GM21367 (cell line): Measurements from ENCODE around the gene ALDH9A1.
"Not testable (repeated sequence)": the region's sequence is repeated elsewhere in the genome, so short reads cannot be mapped to it uniquely, and the experiment has no call there.

ENCODE experiments used
- ATAC-seq: cut with Tn5 transposase; IDR thresholded peaks from one replicate; pipeline ENCODE4 v1.9.1; 2021; ENCODE audit not compliant: unreplicated experiment

ALDH9A1 gene

GRCh38 chr1:165697881-165698760, at the start of gene ALDH9A1:
Gene ALDH9A1, minus strand, starts transcription at chr1:165698562. Its CDS starts 4 bp downstream, at chr1:165698558.
- ATAC-seq: peak; percentile 92

GRCh38 chr1:165747632-165748447, 49.5 kb upstream of the ALDH9A1 start:
- ATAC-seq: no peak

GRCh38 chr1:165744913-165745312, 46.6 kb upstream of the ALDH9A1 start:
- not testable (repeated sequence) for ATAC-seq

- no peak for ATAC-seq
Measured at GRCh38 chr1:165742194-165742593, 43.8 kb upstream of the ALDH9A1 start.

GRCh38 chr1:165738794-165739193, 40.4 kb upstream of the ALDH9A1 start:
- ATAC-seq: peak; percentile 98

GRCh38 chr1:165737196-165737595, 38.8 kb upstream of the ALDH9A1 start:
- no peak for ATAC-seq

GRCh38 chr1:165734906-165735305, 36.5 kb upstream of the ALDH9A1 start:
- no peak for ATAC-seq

- no peak for ATAC-seq
Measured at GRCh38 chr1:165726841-165727240, 28.5 kb upstream of the ALDH9A1 start.

- ATAC-seq: no peak
Measured at GRCh38 chr1:165726169-165726568, 27.8 kb upstream of the ALDH9A1 start.

GRCh38 chr1:165717918-165718515, 19.7 kb upstream of the ALDH9A1 start:
- ATAC-seq: peak; percentile 62

- not testable (repeated sequence) for ATAC-seq
Measured at GRCh38 chr1:165716265-165717051, 18.1 kb upstream of the ALDH9A1 start.

- ATAC-seq: no peak
Measured at GRCh38 chr1:165712764-165713163, 14.4 kb upstream of the ALDH9A1 start.

- ATAC-seq: no peak
Measured at GRCh38 chr1:165707984-165708706, 9.8 kb upstream of the ALDH9A1 start.

- no peak for ATAC-seq
Measured at GRCh38 chr1:165703648-165704047, 5.3 kb upstream of the ALDH9A1 start.

GRCh38 chr1:165701922-165702321, 3.6 kb upstream of the ALDH9A1 start:
- ATAC-seq: not testable (repeated sequence)

GRCh38 chr1:165699577-165699976, 1.2 kb upstream of the ALDH9A1 start:
- no peak for ATAC-seq

- no peak for ATAC-seq
Measured at GRCh38 chr1:165698761-165699052, 345 bp upstream of the ALDH9A1 start.

- ATAC-seq: no peak
Measured at GRCh38 chr1:165697491-165697880, 876 bp downstream of the ALDH9A1 start.

GRCh38 chr1:165696625-165697100, 1.7 kb downstream of the ALDH9A1 start:
- ATAC-seq: no peak

GRCh38 chr1:165695031-165695430, 3.3 kb downstream of the ALDH9A1 start:
- no peak for ATAC-seq
